ENCODE measurements around the gene RAB11FIP4.

The RAB11FIP4 gene

DNA sequence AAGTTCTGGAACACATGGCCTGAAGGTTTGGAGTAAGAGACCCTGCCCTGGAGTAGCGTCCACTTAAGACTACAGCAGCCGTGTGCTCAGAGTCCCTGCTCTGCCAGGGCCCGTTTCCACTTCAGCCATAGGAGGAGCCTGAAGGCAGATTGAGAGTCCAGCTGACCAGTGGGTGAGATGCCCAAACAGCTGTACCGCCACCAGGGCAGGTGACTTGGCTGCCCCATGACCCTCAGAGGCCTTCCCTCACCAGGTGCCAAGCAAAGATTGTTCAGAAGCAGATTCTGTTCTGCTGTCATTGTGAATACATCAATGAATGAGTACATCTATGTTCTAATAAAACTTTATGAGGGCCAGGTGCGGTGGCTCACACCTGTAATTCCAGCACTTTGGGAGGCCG lies 178.8 kb downstream of the RAB11FIP4 start:
- no peak for DNase-seq (ENCODE audit: low spot score)

DNA sequence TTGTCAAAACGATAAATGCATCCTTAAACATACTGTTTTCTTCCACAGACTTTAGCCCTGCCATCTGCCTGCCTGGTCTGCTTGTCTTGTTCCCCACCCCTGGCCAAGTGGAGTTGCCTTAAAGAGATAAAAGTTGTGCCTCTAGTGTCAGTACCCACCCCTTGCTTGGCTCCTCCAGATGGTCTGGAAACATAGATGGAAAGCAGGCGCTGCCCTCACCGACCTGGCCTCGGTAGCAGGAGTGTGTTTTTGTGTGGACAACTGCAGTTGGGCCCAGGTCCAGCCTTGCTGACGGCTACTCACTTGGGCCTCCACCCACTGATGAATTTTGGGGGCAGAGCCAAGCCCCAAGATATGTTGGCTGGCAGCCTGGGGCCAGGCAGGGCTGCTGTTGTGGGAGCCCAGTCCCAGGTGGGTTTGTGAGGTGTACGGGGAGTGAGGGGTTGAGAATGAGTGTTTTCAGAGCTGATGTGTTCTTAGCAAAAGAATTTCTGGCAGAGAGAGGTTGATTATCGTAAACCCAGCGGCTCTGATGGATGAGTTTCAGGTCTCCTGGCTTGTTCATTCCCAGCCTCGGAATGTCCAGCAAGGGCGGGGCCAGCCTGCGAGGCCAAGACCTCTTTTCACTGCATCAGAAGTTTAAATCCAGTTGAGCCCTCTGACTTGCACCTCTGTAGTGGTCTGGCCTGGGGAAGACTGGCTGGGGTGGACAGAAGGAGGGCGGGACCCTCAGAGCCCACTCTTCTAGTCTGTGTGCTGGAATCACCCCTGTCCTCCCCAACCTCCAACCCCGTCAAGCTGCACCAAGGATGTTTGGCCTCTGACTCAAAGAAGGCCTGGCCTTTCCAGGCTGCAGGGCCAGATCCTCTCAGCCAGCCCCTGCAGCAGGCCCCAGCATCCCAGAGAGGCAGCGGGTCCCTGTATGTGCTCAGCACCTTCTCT lies 179.7 kb downstream of the RAB11FIP4 start:
- DNase-seq (ENCODE audit: low spot score) = peak; percentile 93

DNA sequence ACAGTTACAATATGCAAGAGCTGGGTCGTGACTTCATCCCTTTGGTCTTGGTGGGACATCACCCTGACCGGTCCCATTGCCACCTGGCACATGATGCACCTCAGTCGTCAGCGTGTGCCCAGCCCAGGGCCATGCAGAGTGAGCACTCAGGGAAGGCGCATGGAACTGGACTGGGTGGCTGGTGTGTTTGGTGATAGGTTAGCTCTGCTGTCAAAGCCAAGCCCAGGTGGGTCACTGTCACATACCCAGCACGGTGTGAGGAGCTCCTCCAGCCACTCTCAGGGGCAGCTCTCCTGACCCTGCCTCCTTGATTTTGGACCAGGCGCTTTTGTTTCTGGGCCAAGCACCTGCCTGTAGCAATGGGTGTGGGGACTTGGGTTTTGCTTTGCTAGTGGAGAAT lies 180.9 kb downstream of the RAB11FIP4 start:
- DNase-seq (ENCODE audit: low spot score) = no peak

DNA sequence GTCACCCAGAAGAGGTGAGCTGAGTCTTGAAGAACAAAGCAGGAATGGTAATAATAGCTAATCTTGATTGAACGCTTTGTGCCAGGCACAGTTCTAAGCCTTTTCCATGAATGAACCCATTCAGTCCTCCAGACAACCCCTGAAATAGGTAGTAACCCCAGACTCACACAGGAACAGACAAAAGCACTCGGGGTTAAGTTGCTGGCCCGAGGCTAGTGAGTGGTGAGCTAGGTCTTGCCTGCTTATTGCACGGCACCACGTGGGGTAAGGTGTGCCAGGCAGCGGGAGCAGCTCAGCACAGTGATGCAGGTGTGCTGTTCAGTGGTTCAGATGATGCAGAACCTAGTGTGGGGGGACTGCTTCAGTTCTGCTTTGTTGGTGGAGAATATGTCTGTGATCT lies 181.6 kb downstream of the RAB11FIP4 start:
- DNase-seq (ENCODE audit: low spot score) = no peak

DNA sequence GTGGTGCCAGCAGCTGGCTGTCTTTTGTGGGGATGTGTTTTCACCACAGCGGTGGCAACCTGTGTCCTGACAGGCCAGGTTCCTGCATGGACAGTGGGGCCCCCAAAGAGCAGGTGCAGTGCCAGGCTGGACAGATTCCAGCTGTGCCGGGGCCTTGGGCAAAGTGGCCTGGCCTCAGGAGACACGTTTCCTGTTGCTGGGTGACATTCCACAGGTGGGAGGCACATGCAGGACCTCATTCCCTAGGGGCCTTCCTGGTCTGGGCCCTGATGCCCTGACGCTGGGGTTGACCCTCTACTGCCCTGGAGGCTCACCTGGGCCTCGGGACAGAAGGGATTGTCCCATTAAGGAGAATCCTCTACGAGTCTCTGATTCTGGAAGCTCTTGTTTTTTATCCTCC lies 182.4 kb downstream of the RAB11FIP4 start:
- no peak for DNase-seq (ENCODE audit: low spot score)

DNA sequence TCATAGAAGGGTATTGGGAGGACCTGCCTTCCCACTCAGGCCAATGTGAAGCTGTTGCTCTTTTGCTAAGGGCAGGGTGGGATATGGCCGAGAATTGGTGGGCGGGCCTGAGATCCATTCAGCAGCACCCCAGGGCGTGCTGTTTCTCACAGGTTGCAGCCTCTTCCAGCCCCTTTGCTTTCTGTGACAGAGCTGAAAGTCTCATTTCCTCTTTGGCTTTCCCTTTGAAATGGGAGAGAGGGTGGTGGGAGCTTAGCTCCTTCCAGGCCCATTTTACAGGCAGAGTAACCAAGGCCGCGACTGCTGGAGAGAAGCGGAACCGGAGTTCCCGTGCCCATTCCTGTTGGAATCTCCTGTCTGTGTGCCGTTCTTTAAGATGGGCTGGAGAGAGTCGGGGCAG lies 183.0 kb downstream of the RAB11FIP4 start:
- no peak for DNase-seq (ENCODE audit: low spot score)

DNA sequence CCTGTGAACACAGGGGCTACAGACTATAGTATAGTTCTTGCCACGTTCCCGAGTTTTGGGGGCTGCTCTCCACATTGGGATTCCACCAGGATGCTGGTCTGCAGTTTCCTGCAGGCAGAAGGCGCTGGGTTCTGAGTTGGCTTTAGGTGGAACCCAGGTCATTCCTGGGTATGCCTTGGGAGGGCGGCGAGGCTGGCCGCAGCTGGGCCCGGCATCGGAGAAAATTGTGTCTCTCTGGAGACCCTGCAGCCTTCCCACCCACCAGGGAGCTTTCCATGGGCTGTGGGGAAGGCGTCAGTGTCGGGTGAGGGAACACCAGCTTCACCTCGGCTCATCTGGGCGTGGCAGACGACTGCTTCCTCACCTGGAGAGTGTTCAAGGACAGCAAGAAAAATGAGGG lies 183.6 kb downstream of the RAB11FIP4 start:
- no peak for DNase-seq (ENCODE audit: low spot score)

DNA sequence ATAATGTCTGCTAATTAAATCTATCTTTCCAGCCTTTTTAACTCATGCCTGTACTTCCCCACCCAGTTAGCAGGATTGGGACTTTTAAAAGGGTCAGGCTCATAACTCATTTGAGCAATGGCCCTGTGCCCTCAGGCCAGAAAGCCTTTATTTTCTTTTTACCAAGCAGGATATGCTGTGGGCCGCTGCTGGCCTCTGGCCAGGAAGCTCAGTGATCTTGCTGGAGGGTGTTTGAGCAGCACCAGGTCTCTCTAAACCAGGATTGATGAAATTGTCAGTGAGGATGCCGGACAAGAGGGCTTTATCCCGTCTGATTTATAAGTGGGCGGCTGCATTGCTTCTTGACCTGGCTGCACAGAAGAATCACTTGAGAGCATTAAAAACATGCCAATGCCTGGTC lies 187.8 kb downstream of the RAB11FIP4 start:
- DNase-seq (ENCODE audit: low spot score) = no peak

DNA sequence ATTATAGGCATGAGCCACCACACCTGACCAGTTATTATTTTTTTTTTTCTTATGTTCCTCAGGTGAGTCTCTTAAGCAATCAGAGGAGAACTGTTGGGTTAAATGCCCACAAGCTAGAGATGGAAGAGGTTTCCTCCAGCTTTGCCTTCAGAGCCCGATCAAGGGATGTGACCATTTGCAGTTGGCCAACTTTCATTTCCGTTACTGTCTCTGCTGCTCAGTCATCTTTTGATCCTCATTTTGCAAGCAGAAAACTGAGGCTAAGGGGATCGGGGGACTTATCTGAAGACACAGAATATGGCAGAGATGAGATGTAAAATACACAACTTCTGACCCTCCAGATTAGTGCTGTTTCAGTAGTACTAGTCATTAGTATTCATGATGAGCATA lies 188.8 kb downstream of the RAB11FIP4 start:
- no peak for DNase-seq (ENCODE audit: low spot score)

DNA sequence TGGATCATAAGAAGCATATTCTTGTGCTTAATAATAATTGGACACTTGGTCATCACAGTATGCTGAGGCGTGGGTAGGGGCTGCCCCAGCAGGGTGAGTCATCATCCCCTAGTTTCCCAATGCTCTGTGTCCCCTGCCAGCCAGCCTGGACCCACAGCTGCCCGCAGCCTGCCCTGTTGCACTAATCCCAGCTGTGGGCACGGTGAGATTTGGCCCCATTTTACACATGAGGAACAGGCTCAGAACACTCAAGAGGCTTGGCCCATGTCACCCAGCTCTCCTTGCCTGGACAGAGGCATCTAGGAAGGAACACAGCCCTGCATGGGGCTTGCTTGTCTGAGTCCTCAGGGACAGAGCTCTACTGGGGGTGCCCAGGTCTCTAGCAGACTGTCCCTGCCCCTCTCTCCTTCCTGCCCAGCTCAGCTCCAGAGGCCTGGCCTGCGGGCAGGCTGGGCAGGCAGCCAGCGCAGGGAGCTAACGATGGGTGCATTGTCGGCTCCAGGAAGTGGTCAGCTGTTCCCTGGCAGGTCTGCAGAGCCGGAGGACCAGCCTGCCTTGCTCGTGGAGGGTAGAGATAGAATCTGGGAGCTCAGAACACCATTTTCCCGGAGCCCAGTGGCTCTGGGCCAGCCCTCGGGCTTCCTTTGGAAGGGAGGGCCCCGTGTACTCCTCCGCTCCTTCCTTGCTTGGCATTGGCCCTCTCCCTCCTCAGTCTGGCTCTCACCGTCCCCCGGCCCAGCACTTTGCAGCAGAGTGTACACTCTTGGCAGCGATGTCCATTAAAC lies 189.4 kb downstream of the RAB11FIP4 start:
- DNase-seq (ENCODE audit: low spot score) = peak; percentile 85

DNA sequence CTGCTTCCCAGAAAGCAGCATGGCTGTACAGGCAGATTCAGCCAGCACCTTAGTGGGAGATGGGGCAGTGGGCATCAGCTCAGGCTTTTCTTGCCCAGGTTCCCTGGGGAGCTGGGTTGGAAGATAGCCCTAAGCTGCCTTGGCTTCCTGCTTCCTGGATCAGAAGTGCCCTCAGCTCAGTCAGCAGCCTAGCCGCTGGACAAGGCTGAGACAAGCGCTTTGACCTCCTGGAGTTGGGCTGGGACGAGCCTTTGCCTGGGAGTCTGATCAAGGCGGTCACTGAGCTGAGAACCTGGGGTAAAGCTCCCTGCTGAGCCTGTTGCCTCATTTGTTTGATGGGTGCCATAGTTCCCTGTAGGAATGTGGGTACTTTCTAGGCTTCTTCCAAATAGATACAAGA lies 190.0 kb downstream of the RAB11FIP4 start:
- DNase-seq (ENCODE audit: low spot score) = no peak

DNA sequence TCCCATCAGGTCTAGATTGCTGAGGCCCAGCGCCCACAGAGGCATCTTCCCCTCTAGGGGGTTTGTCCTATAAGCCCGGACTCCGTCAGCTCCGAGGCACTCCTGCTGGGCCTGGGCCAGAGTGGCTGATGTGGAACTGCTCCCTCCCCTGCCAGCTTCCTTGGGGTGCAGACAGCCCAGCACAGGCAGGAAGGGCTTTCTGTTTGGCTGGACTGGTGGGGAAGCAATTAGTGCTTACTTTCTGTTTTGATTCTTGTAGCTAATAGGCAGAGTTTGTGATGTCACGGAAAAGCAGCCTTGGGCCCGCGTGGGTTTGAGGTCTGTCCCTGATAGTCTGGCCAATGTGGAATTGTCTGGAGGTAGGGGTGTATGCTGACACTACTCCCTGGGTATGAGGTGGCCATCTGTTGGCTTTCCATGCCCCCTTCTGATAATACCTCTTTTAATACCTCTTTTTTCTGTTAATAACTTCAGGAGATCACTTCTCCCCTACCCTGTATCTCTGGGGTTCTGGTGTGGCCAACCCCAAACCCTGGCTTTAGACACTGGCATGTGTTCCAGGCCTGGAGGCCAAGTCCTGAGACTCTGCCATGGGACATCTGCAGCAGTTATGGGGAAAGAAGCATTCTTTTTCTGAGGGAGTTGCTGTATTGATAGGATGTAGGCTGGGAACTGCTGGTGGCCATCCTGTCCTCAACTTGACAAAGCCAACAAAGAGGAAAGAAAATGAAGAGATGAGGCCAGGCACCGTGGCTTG lies 190.9 kb downstream of the RAB11FIP4 start:
- peak; percentile 55 for DNase-seq (ENCODE audit: low spot score)

DNA sequence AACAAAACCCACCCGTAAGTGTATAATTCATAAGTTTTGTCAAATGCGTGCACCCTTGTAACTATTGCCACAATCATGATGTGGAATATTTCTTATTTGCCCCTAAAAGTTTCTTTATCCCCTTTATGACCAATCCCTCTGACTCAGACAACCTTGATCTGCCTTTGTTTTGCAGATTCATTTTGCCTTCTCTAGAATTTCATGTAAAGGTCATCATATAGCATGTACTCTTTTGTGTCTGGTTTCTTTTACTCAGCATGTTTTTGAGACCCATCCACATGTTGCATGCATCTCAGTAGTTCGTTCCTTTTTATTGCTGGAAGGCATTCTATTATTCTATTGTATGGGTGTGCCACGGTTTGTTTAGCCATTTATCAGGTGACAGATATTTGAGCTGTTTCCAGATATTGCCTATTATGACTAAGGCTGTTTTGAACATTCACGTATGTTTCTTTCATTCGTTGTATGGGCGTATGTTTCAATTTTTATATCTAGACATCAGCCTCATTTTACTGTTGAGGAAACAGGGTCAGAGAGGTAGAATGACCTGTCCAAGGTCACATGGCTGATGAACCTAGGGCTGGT lies 192.4 kb downstream of the RAB11FIP4 start:
- DNase-seq (ENCODE audit: low spot score) = no peak

DNA sequence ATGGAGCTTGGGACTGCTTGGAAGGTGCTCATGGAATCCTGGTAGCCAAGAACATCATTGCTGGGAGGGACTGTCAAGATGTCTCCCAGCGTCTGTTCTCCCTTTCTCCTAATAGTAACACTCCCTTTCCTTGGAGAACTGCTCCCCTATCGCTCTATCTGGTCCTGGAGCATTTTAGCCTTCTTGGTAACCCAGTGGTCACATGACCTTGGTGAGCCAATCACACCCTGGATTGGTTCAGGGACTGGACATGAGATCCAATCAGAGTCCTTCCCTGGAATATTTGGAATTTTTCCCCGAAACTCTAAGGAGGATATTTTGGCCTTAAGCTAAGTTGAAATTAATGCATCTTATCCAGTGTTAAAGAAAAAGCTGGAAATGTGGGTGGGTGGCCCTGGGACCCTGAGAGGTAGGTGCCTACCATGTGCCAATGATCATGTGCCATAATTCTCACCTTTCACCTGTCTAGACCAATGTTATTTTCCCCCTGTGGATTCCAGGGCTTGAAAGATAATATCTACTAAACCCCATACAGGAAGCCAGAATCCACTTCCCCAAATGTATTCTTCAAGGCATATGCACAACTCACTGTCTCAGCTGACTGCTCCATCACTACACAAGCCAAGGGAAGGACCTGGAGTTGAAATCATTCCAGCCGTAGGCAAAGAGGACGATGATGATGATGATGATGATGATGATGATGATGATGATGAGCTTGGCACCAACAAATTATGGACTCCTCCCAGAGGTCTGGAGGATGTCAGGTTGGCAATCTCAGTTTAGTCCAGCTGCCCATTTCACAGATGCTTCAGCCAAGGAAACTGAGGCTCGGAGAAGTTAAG lies 193.2 kb downstream of the RAB11FIP4 start:
- DNase-seq (ENCODE audit: low spot score) = no peak

DNA sequence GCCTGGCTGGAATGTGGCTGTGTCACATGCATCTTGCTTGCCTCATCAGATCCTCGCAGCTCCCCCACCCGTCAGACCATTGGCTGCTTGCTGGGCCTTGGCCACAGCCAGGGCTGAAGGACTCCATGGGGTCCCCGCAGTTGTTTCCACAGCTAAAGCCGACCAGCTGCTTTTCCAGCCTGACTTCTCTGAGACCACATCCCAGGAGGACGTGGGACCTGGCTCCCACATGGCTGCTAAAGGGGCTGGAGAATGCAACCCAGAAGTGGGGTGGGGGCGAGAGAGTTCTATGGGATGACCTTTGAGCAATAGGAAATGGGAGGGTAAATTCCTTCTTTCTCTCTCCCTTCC lies 193.8 kb downstream of the RAB11FIP4 start:
- no peak for DNase-seq (ENCODE audit: low spot score)

DNA sequence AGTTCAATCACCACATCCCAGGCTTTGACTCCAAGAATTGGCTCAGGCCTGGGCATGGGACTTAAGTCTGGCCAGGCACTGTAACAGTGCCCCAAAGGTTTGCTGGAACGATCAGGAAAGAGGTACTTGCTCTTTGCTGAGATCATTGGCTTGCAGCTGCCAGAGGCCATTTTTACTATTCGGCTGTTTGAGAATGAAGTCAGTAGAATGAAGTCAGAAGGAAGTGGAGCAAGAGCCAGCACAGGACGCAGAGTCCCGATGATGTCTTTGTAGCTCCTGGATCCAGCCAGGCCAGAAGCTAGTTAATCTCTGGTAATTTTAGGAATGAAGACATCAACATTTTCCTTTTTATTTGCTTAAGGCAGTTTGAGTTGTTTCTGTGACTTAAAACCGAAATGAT lies 195.5 kb downstream of the RAB11FIP4 start:
- peak; percentile 25 for DNase-seq (ENCODE audit: low spot score)

DNA sequence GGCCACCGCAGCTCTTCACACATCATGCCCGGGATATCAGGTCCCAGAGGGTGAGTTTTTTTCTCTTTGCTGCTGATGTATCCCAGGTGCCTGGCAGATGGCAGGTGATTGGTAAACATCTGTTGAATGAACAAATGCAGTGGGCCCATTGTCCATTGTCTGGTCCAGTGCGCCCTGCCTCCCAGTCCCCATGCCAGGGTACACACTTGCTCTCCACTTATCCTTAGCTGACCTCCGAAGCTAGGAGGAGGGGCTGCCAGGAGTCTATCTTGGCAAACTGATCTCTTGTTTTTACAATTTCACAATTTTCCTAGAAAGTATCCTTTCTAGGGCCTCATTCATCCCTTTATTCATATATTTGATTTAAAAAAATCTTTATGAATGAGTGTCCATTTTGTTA lies 196.0 kb downstream of the RAB11FIP4 start:
- DNase-seq (ENCODE audit: low spot score) = no peak
